ENCODE data around the gene ATF7IP2. TPM values are rescaled to one million over a fixed set of nuclear protein-coding genes. Genes with fewer than 3 reads are reported as not detected.
"Not testable (repeated sequence)": the region's sequence is repeated elsewhere in the genome, so short reads cannot be mapped to it uniquely, and the experiment has no call there.

Gene ATF7IP2
- total RNA-seq, 1 experiment from 2014 or later, result not detected

GRCh38 chr16:10343124-10343760, 42.6 kb upstream of the ATF7IP2 start:
- no peaks in the 10 kb centered on the region for H3K9me2 ChIP-seq (ENCODE audit: insufficient read depth)
- peaks cover 12% of the 10 kb centered on the region; the same call in 1 of the 2 replicates for H3K9me3 ChIP-seq (ENCODE audit: insufficient read depth, low read depth)
- no peaks in the 10 kb centered on the region for H3K79me2 ChIP-seq (ENCODE audit: low read depth)
- H3K27ac ChIP-seq, result no peak overlapping the region
- no peaks in the 10 kb centered on the region for H3K36me3 ChIP-seq (ENCODE audit: low read depth)
- ChIA-PET CTCF (no interaction called here), POLR2A (ENCODE audit: unreplicated experiment) (no interaction called here)
- no TSS peak for BruUV-seq (replicated peaks)
- no peaks in the 10 kb centered on the region for H3K4me1 ChIP-seq (replicated peaks; ENCODE audit: insufficient read depth)
- H4K20me1 ChIP-seq (ENCODE audit: insufficient read depth), result no peaks in the 10 kb centered on the region
- DNase-seq, result no peak
- H2AFZ ChIP-seq, result no peak overlapping the region
- intact Hi-C loops (cut with micrococcal nuclease; ENCODE audit: unreplicated experiment), result no loop called here
- H3F3A ChIP-seq (ENCODE audit: insufficient read depth, low read depth), result no peaks in the 10 kb centered on the region
- TF ChIP-seq EZH2 (IDR thresholded peaks at IDR 0.05; ENCODE audit: low read depth) (no peak), CTCF (conservative IDR thresholded peaks at IDR 0.05) (no peak)
- no peak overlapping the region for H3K4me3 ChIP-seq
- H3K27me3 ChIP-seq (ENCODE audit: insufficient read depth, low read depth), result no peaks in the 10 kb centered on the region
- no peak overlapping the region for H3K4me2 ChIP-seq

- H3K79me2 ChIP-seq (ENCODE audit: low read depth); H3K4me3 ChIP-seq; intact Hi-C loops (cut with micrococcal nuclease; ENCODE audit: unreplicated experiment); H3K9me2 ChIP-seq (ENCODE audit: insufficient read depth); H3F3A ChIP-seq (ENCODE audit: insufficient read depth, low read depth); H2AFZ ChIP-seq; H3K9me3 ChIP-seq (ENCODE audit: insufficient read depth, low read depth); DNase-seq; H3K4me1 ChIP-seq (replicated peaks; ENCODE audit: insufficient read depth); H4K20me1 ChIP-seq (ENCODE audit: insufficient read depth); H3K4me2 ChIP-seq; BruUV-seq (replicated peaks); CTCF ChIA-PET; H3K27ac ChIP-seq; H3K36me3 ChIP-seq (ENCODE audit: low read depth); H3K27me3 ChIP-seq (ENCODE audit: insufficient read depth, low read depth); POLR2A ChIA-PET (ENCODE audit: unreplicated experiment): not testable (repeated sequence)
Measured at GRCh38 chr16:10344699-10345098, 41.2 kb upstream of the ATF7IP2 start.

- Histone ChIP-seq H3K9me2 (ENCODE audit: insufficient read depth) (no peaks in the 10 kb centered on the region), H3K4me2 (no peak overlapping the region), H3K4me3 (no peak overlapping the region), H3K27me3 (ENCODE audit: insufficient read depth, low read depth) (peaks cover 19% of the 10 kb centered on the region), H3K27ac (no peak overlapping the region), H3K79me2 (ENCODE audit: low read depth) (no peaks in the 10 kb centered on the region), H3F3A (ENCODE audit: insufficient read depth, low read depth) (no peaks in the 10 kb centered on the region), H2AFZ (no peak overlapping the region), H3K4me1 (replicated peaks; ENCODE audit: insufficient read depth) (no peaks in the 10 kb centered on the region), H4K20me1 (ENCODE audit: insufficient read depth) (no peaks in the 10 kb centered on the region), H3K36me3 (ENCODE audit: low read depth) (no peaks in the 10 kb centered on the region), H3K9me3 (ENCODE audit: insufficient read depth, low read depth) (peaks cover 6% of the 10 kb centered on the region; the same call in 1 of the 2 replicates)
- TF ChIP-seq EZH2 (IDR thresholded peaks at IDR 0.05; ENCODE audit: low read depth) (no peak), CTCF (conservative IDR thresholded peaks at IDR 0.05) (no peak)
- intact Hi-C loops (cut with micrococcal nuclease; ENCODE audit: unreplicated experiment), result no loop called here
- BruUV-seq (replicated peaks), result no TSS peak
- ChIA-PET CTCF (no interaction called here), POLR2A (ENCODE audit: unreplicated experiment) (no interaction called here)
- no peak for DNase-seq
Measured at GRCh38 chr16:10345629-10346028, 40.2 kb upstream of the ATF7IP2 start.

GRCh38 chr16:10349851-10350250, 36.0 kb upstream of the ATF7IP2 start:
- H3K27me3 ChIP-seq (ENCODE audit: insufficient read depth, low read depth), result peaks cover 37% of the 10 kb centered on the region
- H3K36me3 ChIP-seq (ENCODE audit: low read depth), result no peaks in the 10 kb centered on the region
- H2AFZ ChIP-seq, result no peak overlapping the region
- no peak overlapping the region for H3K27ac ChIP-seq
- POLR2A ChIA-PET (ENCODE audit: unreplicated experiment), result no interaction called here
- no peak overlapping the region for H3K4me3 ChIP-seq
- H3K9me3 ChIP-seq (ENCODE audit: insufficient read depth, low read depth), result no peaks in the 10 kb centered on the region; the same call in 1 of the 2 replicates
- TF ChIP-seq EZH2 (IDR thresholded peaks at IDR 0.05; ENCODE audit: low read depth), result no peak
- no peak for TF ChIP-seq CTCF (conservative IDR thresholded peaks at IDR 0.05)
- DNase-seq, result no peak
- H3K9me2 ChIP-seq (ENCODE audit: insufficient read depth), result no peaks in the 10 kb centered on the region
- H3F3A ChIP-seq (ENCODE audit: insufficient read depth, low read depth), result no peaks in the 10 kb centered on the region
- CTCF ChIA-PET, result no interaction called here
- no peak overlapping the region for H3K4me2 ChIP-seq
- no TSS peak for BruUV-seq (replicated peaks)
- intact Hi-C loops (cut with micrococcal nuclease; ENCODE audit: unreplicated experiment), result no loop called here
- no peaks in the 10 kb centered on the region for H3K4me1 ChIP-seq (replicated peaks; ENCODE audit: insufficient read depth)
- no peaks in the 10 kb centered on the region for H4K20me1 ChIP-seq (ENCODE audit: insufficient read depth)
- H3K79me2 ChIP-seq (ENCODE audit: low read depth), result no peaks in the 10 kb centered on the region

Data from PC-9 (cell line).